GM19395 (cell line): ENCODE data around the gene YPEL3.
A peak's percentile ranks its signal among the peaks of the same experiment; 100 is the strongest.
"Not testable (repeated sequence)": the region's sequence is repeated elsewhere in the genome, so short reads cannot be mapped to it uniquely, and the experiment has no call there.

ENCODE experiments used
- ATAC-seq: cut with Tn5 transposase; IDR thresholded peaks from one replicate; pipeline ENCODE4 v1.9.1; 2021; ENCODE audit warnings: mild to moderate bottlenecking, moderate library complexity; ENCODE audit not compliant: unreplicated experiment

Gene YPEL3

DNA sequence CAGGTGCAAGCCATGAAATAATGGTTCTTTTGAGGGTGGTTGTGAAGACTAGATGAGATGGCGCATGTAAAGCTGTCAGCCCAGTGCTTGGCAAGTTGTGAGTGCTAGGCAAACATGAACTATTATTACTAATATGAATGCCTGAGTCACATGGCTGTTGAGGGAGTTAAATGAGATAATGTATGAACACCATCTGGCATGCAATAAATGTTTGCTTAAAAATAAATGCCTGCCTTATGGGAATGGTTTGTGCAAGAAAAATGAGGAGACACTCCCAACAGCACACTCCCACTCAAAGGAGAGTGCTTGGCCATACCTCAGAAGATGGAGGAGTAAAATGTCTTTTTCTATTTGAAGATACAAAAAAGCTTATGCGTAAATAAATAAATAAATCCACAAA lies 23.4 kb upstream of the YPEL3 start:
- no peak for ATAC-seq

GRCh38 chr16:30117768-30118167 lies 21.8 kb upstream of the YPEL3 start:
- no peak for ATAC-seq

- ATAC-seq = no peak
Observed at GRCh38 chr16:30116291-30117207, 20.5 kb upstream of the YPEL3 start.

DNA sequence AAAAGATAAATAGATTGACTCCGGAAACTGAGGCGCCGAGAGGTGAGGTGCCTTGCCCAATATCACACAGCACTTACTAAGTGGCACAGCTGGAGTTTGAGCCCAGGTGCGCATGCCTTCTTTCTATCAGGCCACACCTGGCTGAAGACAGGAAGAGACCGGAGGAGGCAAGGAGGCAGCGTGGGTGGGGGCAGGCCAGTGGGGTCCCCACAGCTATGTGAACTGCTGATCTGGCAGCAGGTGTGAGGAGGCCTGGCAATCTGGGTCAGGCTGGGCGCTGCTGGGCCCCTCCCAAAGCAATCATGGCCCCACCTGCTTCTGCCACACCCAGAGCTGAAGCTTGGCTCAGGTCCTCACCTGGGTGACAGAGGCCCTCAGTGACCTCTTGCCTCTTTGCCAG lies 19.2 kb upstream of the YPEL3 start:
- no peak for ATAC-seq

DNA sequence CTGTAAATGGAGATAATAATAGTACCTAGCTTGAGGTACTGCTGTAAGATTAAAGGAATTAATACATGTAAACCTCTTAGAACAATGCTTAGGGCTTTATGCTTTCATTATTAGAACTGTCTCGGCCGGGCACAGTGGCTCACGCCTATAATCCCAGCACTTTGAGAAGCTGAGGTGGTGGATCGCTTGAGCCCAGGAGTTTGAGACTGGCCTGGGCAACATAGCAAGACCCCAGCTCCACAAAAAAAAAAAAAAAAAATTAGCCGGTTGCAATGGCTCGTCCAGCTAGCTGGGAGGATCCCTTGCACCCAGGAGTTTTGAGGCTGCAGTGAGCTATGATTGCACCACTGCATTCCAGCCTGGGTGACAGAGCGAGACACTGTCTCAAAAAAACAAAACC lies 18.8 kb upstream of the YPEL3 start:
- not testable (repeated sequence) for ATAC-seq

GRCh38 chr16:30114411-30114810 lies 18.4 kb upstream of the YPEL3 start:
- no peak for ATAC-seq

DNA sequence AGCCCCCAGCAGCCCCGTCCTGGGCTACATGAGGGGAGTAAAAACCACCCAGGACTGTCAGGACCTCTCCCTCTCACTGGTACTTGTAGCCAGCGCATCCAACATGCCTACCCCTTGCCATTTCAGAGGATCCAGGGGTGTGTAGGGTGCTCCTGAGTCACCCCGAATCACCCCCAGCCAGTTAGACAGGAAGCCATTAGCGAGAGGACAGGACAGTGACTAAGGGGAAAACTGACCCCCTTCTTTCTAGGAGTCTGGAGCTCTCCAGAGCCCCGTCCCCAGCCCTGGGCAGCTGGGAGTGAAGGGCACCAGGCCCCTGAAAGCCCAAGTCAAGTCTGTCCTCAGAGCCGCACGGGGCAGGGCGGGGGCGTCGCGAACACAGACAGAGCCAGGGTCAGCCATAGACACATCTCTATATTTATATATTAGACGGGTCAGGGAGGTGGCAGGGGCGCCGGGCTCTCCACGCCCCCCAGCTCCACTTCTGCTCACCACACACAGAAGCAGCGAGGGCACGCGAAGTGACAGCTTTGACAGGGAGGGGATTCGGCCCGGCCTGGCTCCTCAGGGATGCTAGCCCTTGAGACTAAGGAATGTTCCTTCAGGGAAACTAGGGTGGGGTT lies 17.8 kb upstream of the YPEL3 start:
- ATAC-seq = no peak

GRCh38 chr16:30113031-30113710 lies 17.2 kb upstream of the YPEL3 start, which contains the start of gene GDPD3:
GDPD3 (minus strand) TSS chr16:30113537; CDS start chr16:30113478, 59 bp downstream.
- ATAC-seq = no peak

GRCh38 chr16:30112197-30113030 lies 16.4 kb upstream of the YPEL3 start:
- ATAC-seq = no peak

- ATAC-seq = no peak
Observed at GRCh38 chr16:30110661-30111060, 14.6 kb upstream of the YPEL3 start.

GRCh38 chr16:30108059-30108850 lies 12.2 kb upstream of the YPEL3 start:
- no peak for ATAC-seq

GRCh38 chr16:30104492-30104891 lies 8.5 kb upstream of the YPEL3 start:
- ATAC-seq = no peak

GRCh38 chr16:30104090-30104489 lies 8.1 kb upstream of the YPEL3 start:
- no peak for ATAC-seq

GRCh38 chr16:30096862-30097563 lies 1.0 kb upstream of the YPEL3 start:
- no peak for ATAC-seq

DNA sequence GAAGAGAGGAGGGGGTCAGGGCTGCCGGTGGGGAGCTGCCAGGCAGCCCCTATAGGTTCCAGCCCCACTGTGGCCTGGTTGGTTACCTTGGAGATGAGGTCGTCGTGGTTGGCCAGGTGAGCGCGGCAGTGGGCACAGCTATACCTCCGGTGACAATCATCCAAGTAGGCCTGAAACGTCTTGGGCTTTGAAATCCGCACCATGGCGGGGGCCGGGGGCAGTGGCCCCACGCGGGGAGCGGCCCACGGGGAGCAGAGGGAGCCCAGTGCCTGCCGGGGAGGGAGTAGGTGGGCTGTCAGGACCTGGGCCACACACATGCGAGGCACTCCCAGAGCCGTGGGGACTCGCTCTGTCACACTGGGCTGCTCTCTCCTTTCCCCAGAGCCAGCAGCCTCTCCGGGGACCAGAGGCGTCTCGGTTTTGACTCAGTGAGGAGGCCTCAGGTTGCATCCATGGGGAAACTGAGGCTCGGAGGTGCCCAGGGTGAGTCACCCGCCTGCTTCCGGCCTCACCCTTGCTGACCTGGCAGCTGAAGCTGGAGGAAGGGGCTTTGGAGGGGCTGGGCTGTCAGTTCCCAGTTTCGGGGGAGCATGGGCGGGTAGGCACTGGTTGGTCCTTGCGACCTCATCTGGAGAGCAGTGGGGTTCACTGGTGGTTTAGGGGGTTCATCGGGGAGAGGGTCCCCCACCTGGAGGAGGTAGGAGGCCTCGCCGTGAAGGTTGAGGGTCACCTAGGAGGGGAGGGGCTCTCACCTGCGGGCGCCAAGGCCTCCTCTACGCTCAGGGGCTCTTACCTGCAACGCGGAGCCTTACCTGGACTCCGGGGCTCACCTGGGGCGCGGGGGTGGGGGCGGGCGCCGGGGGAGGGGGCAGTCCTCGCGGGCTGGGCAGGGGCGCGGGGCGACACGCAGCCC lies 591 bp downstream of the YPEL3 start:
- ATAC-seq = no peak

DNA sequence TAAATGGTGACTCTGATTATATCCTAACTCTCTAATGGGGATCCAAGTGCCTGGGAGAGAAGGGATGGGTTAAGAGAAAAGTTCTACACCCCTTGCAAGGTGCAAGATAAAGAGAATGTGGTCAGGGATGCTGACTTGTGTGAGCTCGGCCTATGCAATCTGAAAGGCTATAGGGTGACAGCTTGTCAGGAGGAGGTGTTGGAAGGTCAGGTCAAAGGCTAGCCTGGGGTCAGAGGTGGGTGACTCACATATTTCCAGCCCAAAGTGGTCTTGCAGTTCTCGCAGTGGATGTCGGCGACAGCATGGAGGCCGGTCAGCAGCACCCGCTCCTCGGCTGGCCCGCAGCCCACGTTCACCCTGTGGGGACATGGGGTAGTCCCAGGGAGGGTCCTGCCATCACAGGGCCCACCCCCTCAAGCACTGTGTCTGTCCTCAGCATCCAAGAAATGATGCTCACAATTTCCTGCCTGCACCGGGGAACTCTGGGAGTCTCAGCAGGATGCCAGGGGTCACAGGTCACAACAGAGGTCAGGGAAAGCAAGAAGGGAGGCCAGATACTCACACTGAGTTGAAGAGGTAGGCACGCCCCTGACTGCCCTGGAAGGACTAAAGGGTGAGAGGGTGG lies 1.4 kb downstream of the YPEL3 start:
- no peak for ATAC-seq

GRCh38 chr16:30092373-30093010 lies 3.5 kb downstream of the YPEL3 start:
- peak; percentile 50 for ATAC-seq
